GM10266 (cell line): ENCODE results near the gene TMC8.

Experiments
- DNase-seq: peaks from one replicate; pipeline ENCODE4 v3.0.0; 2012; ENCODE audit errors: extremely low spot score
- CTCF ChIP-seq: IDR thresholded peaks from 2 replicates; pipeline ENCODE4 v1.5.1; 2012; ENCODE audit warnings: mild to moderate bottlenecking, low read depth; ENCODE audit not compliant: control insufficient read depth, insufficient read depth; ENCODE audit errors: missing control alignments

TMC8 gene

DNA sequence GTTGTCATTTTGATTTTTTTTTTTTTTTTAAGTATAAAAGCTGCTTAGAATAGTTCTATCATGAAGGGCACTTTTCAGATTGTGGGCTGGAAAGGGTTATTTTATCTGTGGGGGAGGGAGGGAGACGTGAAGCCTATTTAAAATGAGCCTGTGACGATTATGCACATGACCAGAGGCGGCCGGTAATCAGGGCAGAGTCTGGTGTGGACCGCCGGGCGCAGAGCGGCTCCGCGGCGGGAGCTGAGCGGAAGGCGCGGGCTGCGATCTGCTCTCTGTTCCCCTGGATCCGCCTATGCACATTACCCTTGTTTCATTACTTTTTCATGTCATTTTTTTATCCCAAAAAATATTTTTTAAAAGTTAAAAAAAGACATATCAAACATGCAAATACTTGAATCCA, 25.5 kb upstream of the TMC8 start:
- DNase-seq: no peak
- no peak for TF ChIP-seq CTCF

DNA sequence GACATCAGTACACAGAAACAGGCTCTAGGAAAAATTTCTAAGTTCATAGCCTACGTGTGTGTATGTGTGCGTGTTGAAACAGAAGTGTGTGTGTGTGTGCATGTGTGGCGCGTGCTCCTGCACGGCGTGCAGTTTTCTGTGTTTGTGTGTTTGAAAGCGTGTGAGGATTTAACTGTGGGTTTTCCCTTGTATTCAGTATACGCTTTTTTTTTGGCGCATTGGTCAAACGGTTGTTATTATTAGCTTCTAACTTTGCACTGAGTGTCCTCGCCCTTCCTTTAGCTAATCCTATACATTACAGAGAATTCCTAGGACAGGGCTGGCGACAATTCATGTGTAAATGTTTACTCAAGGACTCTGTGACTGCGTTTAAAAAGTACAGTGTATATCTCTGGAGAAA, 25.0 kb upstream of the TMC8 start:
- no peak for TF ChIP-seq CTCF
- no peak for DNase-seq

- no peak for TF ChIP-seq CTCF
These were observed 24.4 kb upstream of the TMC8 start for GRCh38 chr17:78106211-78106610.

GRCh38 chr17:78107457-78107856, 23.1 kb upstream of the TMC8 start:
- DNase-seq: no peak

More at GRCh38 chr17:78106211-78106610, 24.4 kb upstream of the TMC8 start:
- DNase-seq: no peak

GRCh38 chr17:78107976-78108725, 22.4 kb upstream of the TMC8 start:
- DNase-seq: no peak
- TF ChIP-seq CTCF: no peak

More at GRCh38 chr17:78107457-78107856, 23.1 kb upstream of the TMC8 start:
- no peak for TF ChIP-seq CTCF

DNA sequence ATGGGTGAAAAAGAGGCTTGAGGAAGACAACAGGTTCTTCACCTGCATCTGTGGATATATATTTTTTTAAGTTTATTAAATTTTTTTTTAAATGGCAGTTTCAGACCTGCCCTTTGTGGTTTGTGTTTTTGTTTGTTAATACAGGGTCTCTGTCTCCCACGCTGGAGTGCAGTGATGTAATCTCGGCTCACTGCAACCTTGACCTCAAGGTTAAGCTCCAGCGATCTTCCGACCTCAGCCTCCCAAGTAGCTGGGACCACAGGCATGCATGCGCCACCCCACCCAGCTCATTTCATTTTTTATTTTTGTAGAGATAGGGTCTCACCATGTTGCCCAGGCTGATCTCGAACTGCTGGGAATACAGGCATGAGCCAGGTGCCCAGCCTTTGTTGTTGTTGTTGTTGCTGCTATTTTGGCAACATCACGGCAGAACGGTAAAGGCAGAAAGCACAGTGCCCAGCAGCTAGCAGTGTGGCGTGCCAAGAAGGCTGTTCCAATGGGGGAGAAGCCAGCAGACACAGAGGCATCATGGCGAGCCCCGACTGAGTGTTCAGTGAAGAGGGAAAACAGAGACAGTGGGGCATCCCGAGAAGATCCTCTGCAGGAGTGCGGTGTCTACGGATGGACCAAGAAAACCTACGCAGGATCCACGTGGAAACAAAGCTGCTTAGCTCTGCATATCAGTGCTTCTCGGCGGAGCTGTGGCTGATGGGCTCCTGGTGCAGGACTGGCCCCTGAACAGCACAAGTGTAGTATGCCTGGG, 21.7 kb upstream of the TMC8 start:
- no peak for TF ChIP-seq CTCF
- DNase-seq: no peak

DNA sequence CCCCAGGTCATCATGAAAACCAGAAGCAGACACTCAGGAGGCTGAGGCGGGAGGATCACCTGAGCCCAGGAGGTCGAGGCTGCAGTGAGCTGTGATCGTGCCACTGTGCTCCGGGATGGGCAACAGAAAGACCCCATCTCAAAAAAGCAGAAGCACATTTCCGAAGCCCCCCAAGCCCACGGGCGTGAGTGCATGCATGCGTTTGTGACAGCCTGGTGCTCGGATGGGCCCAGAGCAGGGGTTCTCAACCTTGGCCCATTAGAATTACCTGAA, 21.1 kb upstream of the TMC8 start:
- DNase-seq: no peak
- TF ChIP-seq CTCF: no peak
